D341Med (cell line): Measurements from ENCODE around the gene SYNM.
A peak's percentile ranks its signal among the peaks of the same experiment; 100 is the strongest.

Experiments
- DNase-seq: peaks from one replicate; pipeline ENCODE4 v3.0.0; 2012; ENCODE audit warnings: low spot score

The SYNM gene

DNA sequence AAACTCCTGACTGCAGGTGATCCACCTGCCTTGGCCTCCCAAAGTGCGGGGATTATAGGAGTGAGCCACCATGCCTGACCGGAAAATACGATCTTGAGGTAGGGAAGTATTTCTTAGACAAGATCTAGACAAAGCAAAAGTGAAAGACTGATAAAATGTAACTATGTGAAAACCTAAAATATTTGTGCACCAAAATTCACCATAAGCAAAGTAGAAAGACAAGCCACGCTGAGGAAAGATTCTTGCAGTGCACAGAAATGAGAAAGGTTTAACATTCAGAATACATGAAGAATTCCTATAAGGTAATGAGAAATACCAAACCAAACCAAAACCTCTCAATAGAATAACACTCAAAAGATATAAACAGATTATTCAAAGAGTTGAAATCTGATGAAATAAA, 35.7 kb downstream of the SYNM start:
- DNase-seq: no peak

DNA sequence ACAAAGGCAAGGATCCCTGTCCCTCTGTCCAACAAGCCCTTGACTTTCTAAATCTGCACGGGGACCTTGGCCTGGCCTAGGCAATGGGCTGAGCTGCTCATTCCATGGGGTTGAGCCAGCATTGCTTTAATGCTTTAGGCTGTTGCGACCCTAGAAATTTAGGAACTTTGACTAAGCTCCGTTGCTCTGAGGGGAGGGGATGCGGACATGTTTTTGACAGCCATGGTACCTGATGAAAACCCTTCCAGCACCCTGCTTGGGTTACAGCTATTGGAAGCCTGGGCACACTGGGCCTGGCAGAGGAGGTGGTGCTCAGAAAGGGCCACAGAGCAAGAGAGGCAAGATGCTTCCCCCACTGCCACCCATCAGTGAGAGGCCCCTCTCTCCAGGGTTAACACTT, 37.1 kb downstream of the SYNM start:
- DNase-seq: peak; percentile 20

- peak; percentile 17 for DNase-seq
Measured at GRCh38 chr15:99142562-99142961, 37.7 kb downstream of the SYNM start.

GRCh38 chr15:99143242-99143641, 38.4 kb downstream of the SYNM start:
- DNase-seq: no peak

DNA sequence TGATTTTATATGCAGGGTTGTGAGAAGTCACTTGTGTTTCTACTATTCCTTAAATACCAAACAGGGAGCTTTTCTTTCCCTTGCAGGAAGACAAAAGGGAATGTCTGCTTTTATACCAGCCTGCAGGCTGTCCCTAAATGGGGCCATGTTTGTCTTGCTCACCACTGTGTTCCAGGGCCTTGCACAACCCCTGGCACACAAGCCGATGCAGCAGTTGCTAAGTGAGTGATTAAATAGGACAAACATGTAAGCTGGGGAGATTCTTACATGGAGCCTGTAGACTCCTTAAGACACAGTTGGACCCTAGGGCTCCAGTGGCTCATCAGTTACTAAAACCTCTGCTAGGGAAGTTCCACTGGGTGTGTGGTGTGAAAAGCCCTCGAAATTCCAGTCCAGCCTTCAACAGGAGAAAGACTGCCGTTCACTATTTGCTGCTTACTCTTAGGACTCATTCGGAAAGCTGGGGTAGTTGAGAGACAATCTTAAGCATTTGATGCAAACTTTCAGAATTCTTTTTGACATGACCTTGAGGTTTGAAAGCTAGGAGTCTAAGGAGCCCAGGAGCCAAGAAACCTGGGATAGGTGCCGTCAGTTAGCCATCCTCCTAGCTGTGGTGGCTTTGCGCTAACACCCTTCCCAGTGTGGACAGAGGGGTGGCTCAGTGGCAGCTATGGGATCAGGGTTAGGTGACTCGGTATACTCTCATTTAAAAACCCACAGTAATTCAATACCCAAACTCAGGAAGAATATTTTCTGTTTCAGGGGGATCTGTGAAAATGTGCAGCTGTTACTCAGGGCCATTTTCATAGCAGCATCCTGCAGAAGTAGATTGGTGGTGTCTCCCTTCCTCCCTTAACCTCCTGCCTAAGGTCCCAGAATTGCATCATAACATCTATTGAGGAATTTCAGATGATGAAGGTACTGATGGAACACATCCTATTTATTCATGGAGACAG, 39.1 kb downstream of the SYNM start:
- peak; percentile 6 for DNase-seq

- DNase-seq: no peak
Measured at GRCh38 chr15:99145005-99145404, 40.1 kb downstream of the SYNM start.

DNA sequence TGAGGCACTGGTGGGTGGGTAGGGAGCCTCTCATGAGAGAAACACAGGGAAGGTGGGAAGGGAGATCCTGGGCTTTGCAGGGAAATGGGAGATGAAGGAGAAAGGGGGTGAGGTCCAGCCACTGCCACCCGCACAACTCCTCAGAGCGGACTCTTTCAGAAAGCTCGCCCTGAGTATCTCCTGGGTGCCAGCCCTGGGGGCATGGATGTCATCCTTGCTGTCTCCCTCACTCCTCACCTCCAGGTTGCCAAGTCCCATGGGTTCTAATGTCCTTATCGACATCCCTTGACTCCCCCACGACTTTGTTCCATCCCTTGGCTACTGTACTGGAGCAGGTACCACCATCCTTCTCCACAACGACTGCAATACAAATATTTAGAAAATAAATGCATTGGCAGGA, 40.9 kb downstream of the SYNM start:
- DNase-seq: no peak

DNA sequence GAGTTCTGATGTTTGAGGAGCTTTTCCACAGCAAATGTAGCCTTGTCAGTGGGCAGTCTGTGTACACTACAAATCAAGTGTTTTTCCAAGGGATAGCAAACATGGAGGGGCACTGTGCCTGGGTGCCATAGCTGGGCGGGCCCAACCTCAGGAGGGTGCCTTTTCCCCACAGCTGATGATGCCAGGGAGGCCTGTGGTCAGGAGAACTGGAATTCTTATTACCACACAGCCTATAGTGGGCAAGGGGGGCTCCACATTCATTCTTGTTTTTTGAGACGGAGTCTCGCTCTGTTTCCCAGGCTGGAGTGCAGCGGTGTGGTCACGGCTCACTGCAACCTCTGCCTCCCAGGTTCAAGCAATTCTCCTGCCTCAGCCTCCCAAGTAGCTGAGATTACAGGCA, 41.8 kb downstream of the SYNM start:
- no peak for DNase-seq

- DNase-seq: no peak
Measured at GRCh38 chr15:99148851-99149276, 44.0 kb downstream of the SYNM start.

- DNase-seq: no peak
Measured at GRCh38 chr15:99149366-99149765, 44.5 kb downstream of the SYNM start.

- DNase-seq: no peak
Measured at GRCh38 chr15:99151156-99151555, 46.3 kb downstream of the SYNM start.

- DNase-seq: no peak
Measured at GRCh38 chr15:99153026-99153535, 48.2 kb downstream of the SYNM start.

- peak; percentile 45 for DNase-seq
Measured at GRCh38 chr15:99154271-99154670, 49.4 kb downstream of the SYNM start.

GRCh38 chr15:99155961-99156443, 51.1 kb downstream of the SYNM start:
- peak; percentile 12 for DNase-seq

DNA sequence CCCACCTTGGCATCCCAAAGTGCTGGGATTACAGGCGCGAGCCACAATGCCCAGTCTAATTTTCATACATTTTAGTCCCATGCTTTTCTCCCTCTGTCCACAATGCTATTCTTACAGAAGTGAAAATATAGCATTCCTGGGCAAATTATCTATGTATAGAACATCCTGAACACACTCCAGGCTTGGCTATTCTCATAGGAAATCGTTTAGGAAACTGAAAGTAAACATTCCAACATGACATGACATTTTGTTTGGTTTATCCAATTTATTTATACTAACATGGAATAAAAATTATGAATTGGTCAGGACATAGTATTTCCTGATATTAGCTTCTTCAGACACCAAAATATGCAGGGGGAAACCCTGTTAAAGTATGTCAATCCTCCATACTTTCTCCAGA, 52.6 kb downstream of the SYNM start:
- no peak for DNase-seq

GRCh38 chr15:99158626-99159412, 53.9 kb downstream of the SYNM start:
- DNase-seq: no peak

DNA sequence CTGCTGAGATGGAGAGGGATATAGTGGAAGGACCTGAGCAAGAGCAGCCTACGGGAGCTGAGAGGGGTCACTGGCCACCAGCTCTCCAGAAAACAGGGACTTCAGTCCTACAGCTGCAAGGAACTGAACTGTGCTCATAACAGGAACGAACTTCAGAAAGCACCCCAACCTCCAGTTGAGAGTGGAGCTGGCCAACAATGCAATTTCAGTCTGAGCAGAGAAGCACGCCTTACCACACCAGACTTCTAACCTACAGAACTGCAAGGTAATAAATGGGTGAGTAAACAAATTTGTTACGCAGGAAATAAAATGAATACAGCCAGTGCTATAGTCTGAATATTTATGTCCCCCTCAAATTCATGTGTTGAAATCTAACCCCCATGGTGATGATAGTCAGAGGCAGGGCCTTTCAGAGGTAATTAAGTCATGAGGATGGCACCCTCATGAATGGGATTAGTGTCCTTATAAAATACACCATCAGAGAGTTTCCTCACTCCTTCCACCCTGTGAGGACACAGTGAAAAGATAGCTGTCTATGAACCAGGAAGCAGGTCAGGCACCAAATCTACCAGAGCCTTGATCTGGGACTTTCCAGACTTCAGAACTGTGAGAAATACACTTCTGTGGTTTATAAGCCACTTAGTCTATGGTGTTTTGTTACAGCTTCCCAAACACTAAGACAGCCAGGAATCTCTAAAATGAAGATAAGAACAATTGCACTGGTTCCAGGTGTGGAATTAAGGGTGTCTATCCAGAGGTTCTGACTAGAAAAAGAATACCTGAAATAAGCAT, 58.6 kb downstream of the SYNM start:
- DNase-seq: no peak

DNA sequence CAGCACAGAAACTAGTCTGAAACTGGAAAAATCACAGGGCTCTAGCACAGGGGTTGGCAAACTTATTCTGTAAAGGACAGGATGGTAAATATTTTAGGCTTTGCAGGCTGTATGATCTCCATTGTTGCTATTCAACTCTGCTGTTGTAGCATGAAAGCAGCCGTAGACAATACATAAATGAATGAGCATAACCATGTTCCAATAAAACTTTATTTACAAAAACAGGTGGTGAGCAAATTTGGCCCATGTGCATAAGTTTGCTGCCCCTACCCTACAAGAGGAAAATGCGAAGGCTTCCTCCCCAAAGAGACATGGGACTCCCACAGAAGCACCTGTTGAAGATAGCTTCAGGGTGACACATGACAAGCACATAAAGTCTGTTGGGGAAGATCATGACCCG, 59.2 kb downstream of the SYNM start:
- DNase-seq: no peak

GRCh38 chr15:99165020-99165790, 60.3 kb downstream of the SYNM start:
- no peak for DNase-seq

- no peak for DNase-seq
Measured at GRCh38 chr15:99165956-99166689, 61.2 kb downstream of the SYNM start.
